Measurements from ENCODE around the gene SEH1L. TPM values are rescaled to one million over a fixed set of nuclear protein-coding genes. Genes with fewer than 3 reads are reported as not detected.

The SEH1L gene
- total RNA-seq, 1 donor from 2014 or later = 108 TPM

- no peak for TF ChIP-seq CTCF (IDR thresholded peaks at IDR 0.05; ENCODE audit: insufficient read depth, low read length, severe bottlenecking)
- no peak overlapping the region for H3K4me3 ChIP-seq (ENCODE audit: low read depth, low read length)
- peaks cover 1% of the 10 kb centered on the region for H3K36me3 ChIP-seq (ENCODE audit: control insufficient read depth, insufficient read depth, low read length)
- H3K27me3 ChIP-seq (ENCODE audit: control insufficient read depth, insufficient read depth, low read length) = no peaks in the 10 kb centered on the region
- DNase-seq (ENCODE audit: low read depth) (no peak), FAIRE-seq (no peak)
Observed at GRCh38 chr18:13025233-13025632, 77.4 kb downstream of the SEH1L start.

GRCh38 chr18:13026583-13027270 is 78.9 kb downstream of the SEH1L start:
- Histone ChIP-seq H3K4me3 (ENCODE audit: low read depth, low read length) (no peak overlapping the region), H3K36me3 (ENCODE audit: control insufficient read depth, insufficient read depth, low read length) (peaks cover 1% of the 10 kb centered on the region), H3K27me3 (ENCODE audit: control insufficient read depth, insufficient read depth, low read length) (no peaks in the 10 kb centered on the region)
- TF ChIP-seq CTCF (IDR thresholded peaks at IDR 0.05; ENCODE audit: insufficient read depth, low read length, severe bottlenecking) = no peak
- DNase-seq (ENCODE audit: low read depth) (no peak), FAIRE-seq (no peak)

- Histone ChIP-seq H3K4me3 (ENCODE audit: low read depth, low read length) (no peak overlapping the region), H3K27me3 (ENCODE audit: control insufficient read depth, insufficient read depth, low read length) (no peaks in the 10 kb centered on the region), H3K36me3 (ENCODE audit: control insufficient read depth, insufficient read depth, low read length) (peaks cover 1% of the 10 kb centered on the region)
- FAIRE-seq = no peak
- no peak for DNase-seq (ENCODE audit: low read depth)
- TF ChIP-seq CTCF (IDR thresholded peaks at IDR 0.05; ENCODE audit: insufficient read depth, low read length, severe bottlenecking) = no peak
Observed at GRCh38 chr18:13028869-13029268, 81.1 kb downstream of the SEH1L start.

- H3K4me3 ChIP-seq (ENCODE audit: low read depth, low read length) = no peak overlapping the region
- no peak for TF ChIP-seq CTCF (IDR thresholded peaks at IDR 0.05; ENCODE audit: insufficient read depth, low read length, severe bottlenecking)
- no peaks in the 10 kb centered on the region for H3K27me3 ChIP-seq (ENCODE audit: control insufficient read depth, insufficient read depth, low read length)
- DNase-seq (ENCODE audit: low read depth) (no peak), FAIRE-seq (no peak)
- H3K36me3 ChIP-seq (ENCODE audit: control insufficient read depth, insufficient read depth, low read length) = peaks cover 1% of the 10 kb centered on the region
Observed at GRCh38 chr18:13032173-13032572, 84.4 kb downstream of the SEH1L start.

GRCh38 chr18:13035249-13035914 is 87.6 kb downstream of the SEH1L start:
- Histone ChIP-seq H3K27me3 (ENCODE audit: control insufficient read depth, insufficient read depth, low read length) (no peaks in the 10 kb centered on the region), H3K4me3 (ENCODE audit: low read depth, low read length) (no peak overlapping the region), H3K36me3 (ENCODE audit: control insufficient read depth, insufficient read depth, low read length) (peaks cover 2% of the 10 kb centered on the region)
- FAIRE-seq (no peak), DNase-seq (ENCODE audit: low read depth) (no peak)
- TF ChIP-seq CTCF (IDR thresholded peaks at IDR 0.05; ENCODE audit: insufficient read depth, low read length, severe bottlenecking) = no peak
